ENCODE data around the gene ZC3H10. TPM values are rescaled to one million over a fixed set of nuclear protein-coding genes. Genes with fewer than 3 reads are reported as not detected.
A peak's percentile ranks its signal among the peaks of the same experiment; 100 is the strongest.

ZC3H10 gene
- total RNA-seq, 1 experiment from 2014 or later, result 11.3 TPM

DNA sequence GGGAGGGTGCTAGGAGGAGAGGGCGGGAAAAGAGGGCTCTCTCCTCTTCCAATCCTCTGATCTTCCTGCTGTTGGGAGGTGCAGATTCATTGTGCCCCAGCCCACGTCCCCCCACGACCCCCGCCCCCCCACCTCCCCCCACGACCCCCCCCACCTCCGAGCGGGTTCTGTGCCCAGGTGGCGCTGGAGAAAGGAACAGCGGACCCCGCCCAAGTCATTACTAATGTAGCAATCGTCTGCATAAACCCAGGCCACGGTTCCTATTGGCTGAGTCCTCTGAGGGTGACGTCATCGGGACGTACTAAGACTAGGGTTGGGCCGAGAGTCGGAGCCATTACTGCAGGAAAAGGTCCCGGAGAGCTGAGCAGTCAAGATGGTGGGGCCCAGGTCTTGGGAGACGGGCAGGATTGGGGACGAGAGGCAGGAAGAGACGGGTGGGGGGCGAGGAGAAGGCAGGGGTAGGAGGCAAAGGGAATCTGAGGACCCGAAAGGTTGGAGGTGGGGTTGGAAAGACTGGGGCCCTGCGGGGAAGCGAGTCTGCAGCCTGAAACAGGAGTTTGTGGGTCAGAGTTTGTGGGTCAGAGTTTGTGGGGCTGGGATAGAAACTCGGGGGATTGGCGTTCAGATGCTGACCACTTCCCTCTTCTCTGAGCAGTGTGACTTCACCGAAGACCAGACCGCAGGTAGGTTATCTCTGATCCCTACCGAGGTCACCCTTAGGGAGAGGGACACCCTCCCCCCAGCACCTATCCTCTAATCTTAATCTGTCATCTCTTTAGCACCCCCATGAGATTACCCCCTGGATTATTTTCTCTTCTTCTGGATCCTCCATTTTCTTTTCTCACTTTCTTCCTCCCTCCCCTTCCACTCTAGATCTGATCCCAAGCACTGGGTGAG, 40.2 kb downstream of the ZC3H10 start, which contains the start of gene MYL6:
Gene MYL6, plus strand, starts transcription at position 331 of the 897 bp plus-strand sequence. Its CDS starts 43 bp downstream, at position 374.
- ChIA-PET POLR2A (interaction anchor here (1.0 to 7.2 kb wide), 9 partner anchors 16 to 202 kb away, joined by 3 to 104 read pairs (median 8); partner anchors contain the start of genes ERBB3, ESYT1, PA2G4 and RAB5B), CTCF (interaction anchor here (0.6 to 2.2 kb wide), 6 partner anchors 30 to 64 kb away, joined by 3 to 11 read pairs (median 6); partner anchors contain the start of genes ESYT1, RNF41, SMARCC2 and ZC3H10)
- Mint-ChIP-seq H3K27me3 (ENCODE audit: low read depth) (no peaks in the 10 kb centered on the region), H3K9me3 (no peaks in the 10 kb centered on the region), H3K4me1 (peaks cover 49% of the 10 kb centered on the region), H3K36me3 (peaks cover 48% of the 10 kb centered on the region), H3K4me3 (peak within 1 kb of the TSS; percentile 96), H3K27ac (peak within 1 kb of the TSS; percentile 99)
- peak; percentile 65 for ATAC-seq
- DNase-seq (ENCODE audit: low spot score), result peak; percentile 93
- TF ChIP-seq, protein P1, sequence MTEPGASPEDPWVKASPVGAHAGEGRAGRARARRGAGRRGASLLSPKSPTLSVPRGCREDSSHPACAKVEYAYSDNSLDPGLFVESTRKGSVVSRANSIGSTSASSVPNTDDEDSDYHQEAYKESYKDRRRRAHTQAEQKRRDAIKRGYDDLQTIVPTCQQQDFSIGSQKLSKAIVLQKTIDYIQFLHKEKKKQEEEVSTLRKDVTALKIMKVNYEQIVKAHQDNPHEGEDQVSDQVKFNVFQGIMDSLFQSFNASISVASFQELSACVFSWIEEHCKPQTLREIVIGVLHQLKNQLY (CRISPR knock-in tag; IDR thresholded peaks at IDR 0.05), result no peak
- no peak for TF ChIP-seq SMAD3 (CRISPR knock-in tag; IDR thresholded peaks at IDR 0.05; ENCODE audit: borderline replicate concordance)
- no peak; the same call in 1 of the 2 replicates for TF ChIP-seq JUN (CRISPR knock-in tag; IDR thresholded peaks at IDR 0.05)
- TF ChIP-seq, protein P2, sequence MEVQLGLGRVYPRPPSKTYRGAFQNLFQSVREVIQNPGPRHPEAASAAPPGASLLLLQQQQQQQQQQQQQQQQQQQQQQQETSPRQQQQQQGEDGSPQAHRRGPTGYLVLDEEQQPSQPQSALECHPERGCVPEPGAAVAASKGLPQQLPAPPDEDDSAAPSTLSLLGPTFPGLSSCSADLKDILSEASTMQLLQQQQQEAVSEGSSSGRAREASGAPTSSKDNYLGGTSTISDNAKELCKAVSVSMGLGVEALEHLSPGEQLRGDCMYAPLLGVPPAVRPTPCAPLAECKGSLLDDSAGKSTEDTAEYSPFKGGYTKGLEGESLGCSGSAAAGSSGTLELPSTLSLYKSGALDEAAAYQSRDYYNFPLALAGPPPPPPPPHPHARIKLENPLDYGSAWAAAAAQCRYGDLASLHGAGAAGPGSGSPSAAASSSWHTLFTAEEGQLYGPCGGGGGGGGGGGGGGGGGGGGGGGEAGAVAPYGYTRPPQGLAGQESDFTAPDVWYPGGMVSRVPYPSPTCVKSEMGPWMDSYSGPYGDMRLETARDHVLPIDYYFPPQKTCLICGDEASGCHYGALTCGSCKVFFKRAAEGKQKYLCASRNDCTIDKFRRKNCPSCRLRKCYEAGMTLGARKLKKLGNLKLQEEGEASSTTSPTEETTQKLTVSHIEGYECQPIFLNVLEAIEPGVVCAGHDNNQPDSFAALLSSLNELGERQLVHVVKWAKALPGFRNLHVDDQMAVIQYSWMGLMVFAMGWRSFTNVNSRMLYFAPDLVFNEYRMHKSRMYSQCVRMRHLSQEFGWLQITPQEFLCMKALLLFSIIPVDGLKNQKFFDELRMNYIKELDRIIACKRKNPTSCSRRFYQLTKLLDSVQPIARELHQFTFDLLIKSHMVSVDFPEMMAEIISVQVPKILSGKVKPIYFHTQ (CRISPR knock-in tag; IDR thresholded peaks at IDR 0.05), result peak; percentile 92
- TF ChIP-seq, protein P3, sequence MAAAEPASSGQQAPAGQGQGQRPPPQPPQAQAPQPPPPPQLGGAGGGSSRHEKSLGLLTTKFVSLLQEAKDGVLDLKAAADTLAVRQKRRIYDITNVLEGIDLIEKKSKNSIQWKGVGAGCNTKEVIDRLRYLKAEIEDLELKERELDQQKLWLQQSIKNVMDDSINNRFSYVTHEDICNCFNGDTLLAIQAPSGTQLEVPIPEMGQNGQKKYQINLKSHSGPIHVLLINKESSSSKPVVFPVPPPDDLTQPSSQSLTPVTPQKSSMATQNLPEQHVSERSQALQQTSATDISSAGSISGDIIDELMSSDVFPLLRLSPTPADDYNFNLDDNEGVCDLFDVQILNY (CRISPR knock-in tag; IDR thresholded peaks at IDR 0.05), result no peak
- TF ChIP-seq, protein P4, sequence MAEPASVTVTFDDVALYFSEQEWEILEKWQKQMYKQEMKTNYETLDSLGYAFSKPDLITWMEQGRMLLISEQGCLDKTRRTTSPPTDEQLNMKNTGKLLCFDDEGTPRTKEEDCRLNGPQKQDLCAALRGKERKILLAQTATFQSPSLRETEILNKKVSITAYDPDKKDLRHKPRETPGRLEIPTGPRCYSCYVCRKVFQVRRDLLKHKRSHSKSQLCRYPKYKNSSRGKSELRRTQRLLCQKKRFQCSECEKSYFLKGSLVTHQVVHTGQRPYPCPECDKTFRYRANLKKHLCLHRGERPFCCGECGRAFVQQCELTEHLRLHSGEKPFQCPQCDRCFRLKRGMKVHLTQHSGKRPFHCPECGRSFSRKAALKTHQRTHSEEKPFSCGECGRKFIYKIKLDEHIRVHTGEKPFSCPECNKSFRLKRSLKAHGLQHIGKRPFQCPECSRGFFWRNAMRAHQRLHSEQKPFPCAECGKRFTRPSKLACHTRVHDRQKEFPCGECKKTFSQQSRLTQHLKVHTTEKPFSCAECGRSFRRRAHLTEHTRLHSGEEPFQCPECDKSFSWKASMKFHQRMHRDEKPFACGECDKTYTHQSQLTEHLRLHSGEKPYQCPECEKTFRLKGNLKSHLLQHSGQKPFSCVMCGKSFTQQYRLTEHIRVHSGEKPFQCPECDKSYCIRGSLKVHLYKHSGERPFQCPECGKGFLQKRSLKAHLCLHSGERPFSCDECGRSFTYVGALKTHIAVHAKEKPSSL (CRISPR knock-in tag; conservative IDR thresholded peaks at IDR 0.05), result peak; percentile 87; the same call in 1 of the 2 replicates
- TF ChIP-seq ZNF423 (CRISPR knock-in tag; IDR thresholded peaks at IDR 0.05), result no peak
- no peak for TF ChIP-seq ZNF219 (CRISPR knock-in tag; IDR thresholded peaks at IDR 0.05; ENCODE audit: borderline replicate concordance)
- TF ChIP-seq RORB (CRISPR knock-in tag; IDR thresholded peaks at IDR 0.05), result no peak; the same call in 1 of the 2 replicates
- TF ChIP-seq NFATC4 (CRISPR knock-in tag; IDR thresholded peaks at IDR 0.05), result peak; percentile 96
- TF ChIP-seq CREB1 (CRISPR knock-in tag; IDR thresholded peaks at IDR 0.05), result no peak
- TF ChIP-seq SMAD4 (CRISPR knock-in tag; IDR thresholded peaks at IDR 0.05), result no peak
- TF ChIP-seq IRF2 (CRISPR knock-in tag; IDR thresholded peaks at IDR 0.05; ENCODE audit: borderline replicate concordance, low read depth), result no peak
- TF ChIP-seq TCF7 (CRISPR knock-in tag; IDR thresholded peaks at IDR 0.05; ENCODE audit: low read depth), result no peak
- TF ChIP-seq NR3C1 (CRISPR knock-in tag; conservative IDR thresholded peaks at IDR 0.05; ENCODE audit: low read depth), result no peak
- TF ChIP-seq, protein P5, sequence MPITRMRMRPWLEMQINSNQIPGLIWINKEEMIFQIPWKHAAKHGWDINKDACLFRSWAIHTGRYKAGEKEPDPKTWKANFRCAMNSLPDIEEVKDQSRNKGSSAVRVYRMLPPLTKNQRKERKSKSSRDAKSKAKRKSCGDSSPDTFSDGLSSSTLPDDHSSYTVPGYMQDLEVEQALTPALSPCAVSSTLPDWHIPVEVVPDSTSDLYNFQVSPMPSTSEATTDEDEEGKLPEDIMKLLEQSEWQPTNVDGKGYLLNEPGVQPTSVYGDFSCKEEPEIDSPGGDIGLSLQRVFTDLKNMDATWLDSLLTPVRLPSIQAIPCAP (CRISPR knock-in tag; IDR thresholded peaks at IDR 0.05), result peak; percentile 38; the same call in 1 of the 2 replicates
- TF ChIP-seq, protein P6, sequence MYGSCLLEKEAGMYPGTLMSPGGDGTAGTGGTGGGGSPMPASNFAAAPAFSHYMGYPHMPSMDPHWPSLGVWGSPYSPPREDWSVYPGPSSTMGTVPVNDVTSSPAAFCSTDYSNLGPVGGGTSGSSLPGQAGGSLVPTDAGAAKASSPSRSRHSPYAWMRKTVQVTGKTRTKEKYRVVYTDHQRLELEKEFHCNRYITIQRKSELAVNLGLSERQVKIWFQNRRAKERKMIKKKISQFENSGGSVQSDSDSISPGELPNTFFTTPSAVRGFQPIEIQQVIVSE (CRISPR knock-in tag; IDR thresholded peaks at IDR 0.05; ENCODE audit: borderline replicate concordance), result peak; percentile 49; the same call in 1 of the 2 replicates
- TF ChIP-seq, protein P7, sequence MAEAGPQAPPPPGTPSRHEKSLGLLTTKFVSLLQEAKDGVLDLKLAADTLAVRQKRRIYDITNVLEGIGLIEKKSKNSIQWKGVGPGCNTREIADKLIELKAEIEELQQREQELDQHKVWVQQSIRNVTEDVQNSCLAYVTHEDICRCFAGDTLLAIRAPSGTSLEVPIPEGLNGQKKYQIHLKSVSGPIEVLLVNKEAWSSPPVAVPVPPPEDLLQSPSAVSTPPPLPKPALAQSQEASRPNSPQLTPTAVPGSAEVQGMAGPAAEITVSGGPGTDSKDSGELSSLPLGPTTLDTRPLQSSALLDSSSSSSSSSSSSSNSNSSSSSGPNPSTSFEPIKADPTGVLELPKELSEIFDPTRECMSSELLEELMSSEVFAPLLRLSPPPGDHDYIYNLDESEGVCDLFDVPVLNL (CRISPR knock-in tag; IDR thresholded peaks at IDR 0.05; ENCODE audit: borderline replicate concordance, low read depth), result no peak
- TF ChIP-seq, protein P8, sequence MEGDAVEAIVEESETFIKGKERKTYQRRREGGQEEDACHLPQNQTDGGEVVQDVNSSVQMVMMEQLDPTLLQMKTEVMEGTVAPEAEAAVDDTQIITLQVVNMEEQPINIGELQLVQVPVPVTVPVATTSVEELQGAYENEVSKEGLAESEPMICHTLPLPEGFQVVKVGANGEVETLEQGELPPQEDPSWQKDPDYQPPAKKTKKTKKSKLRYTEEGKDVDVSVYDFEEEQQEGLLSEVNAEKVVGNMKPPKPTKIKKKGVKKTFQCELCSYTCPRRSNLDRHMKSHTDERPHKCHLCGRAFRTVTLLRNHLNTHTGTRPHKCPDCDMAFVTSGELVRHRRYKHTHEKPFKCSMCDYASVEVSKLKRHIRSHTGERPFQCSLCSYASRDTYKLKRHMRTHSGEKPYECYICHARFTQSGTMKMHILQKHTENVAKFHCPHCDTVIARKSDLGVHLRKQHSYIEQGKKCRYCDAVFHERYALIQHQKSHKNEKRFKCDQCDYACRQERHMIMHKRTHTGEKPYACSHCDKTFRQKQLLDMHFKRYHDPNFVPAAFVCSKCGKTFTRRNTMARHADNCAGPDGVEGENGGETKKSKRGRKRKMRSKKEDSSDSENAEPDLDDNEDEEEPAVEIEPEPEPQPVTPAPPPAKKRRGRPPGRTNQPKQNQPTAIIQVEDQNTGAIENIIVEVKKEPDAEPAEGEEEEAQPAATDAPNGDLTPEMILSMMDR (IDR thresholded peaks at IDR 0.05), result no peak; the same call in 1 of the 2 replicates
- TF ChIP-seq JAZF1 (CRISPR knock-in tag; IDR thresholded peaks at IDR 0.05), result no peak

All from WTC11 (cell line).